Measurements from ENCODE around the gene SMC1B.

The SMC1B gene

GRCh38 chr22:45318558-45319323 is 94.7 kb downstream of the SMC1B start:
- DNase-seq, result peak; percentile 19

GRCh38 chr22:45318168-45318557 is 95.2 kb downstream of the SMC1B start:
- DNase-seq, result peak; percentile 83

- DNase-seq, result no peak
These were observed 95.7 kb downstream of the SMC1B start for GRCh38 chr22:45317551-45318167.

GRCh38 chr22:45316796-45317526 is 96.4 kb downstream of the SMC1B start:
- no peak for DNase-seq

GRCh38 chr22:45314786-45315185 is 98.6 kb downstream of the SMC1B start:
- no peak for DNase-seq

GRCh38 chr22:45314054-45314721 is 99.2 kb downstream of the SMC1B start:
- no peak for DNase-seq

- no peak for DNase-seq
These were observed 100.5 kb downstream of the SMC1B start for GRCh38 chr22:45312856-45313255.

GRCh38 chr22:45312415-45312814 is 101.0 kb downstream of the SMC1B start:
- no peak for DNase-seq

- no peak for DNase-seq
These were observed 102.3 kb downstream of the SMC1B start for GRCh38 chr22:45310977-45311531.

- DNase-seq, result peak; percentile 24
These were observed 102.9 kb downstream of the SMC1B start for GRCh38 chr22:45310331-45310976.

- DNase-seq, result peak; percentile 94
These were observed 103.8 kb downstream of the SMC1B start, which contains the start of gene FAM118A for GRCh38 chr22:45309422-45310227. Gene FAM118A, plus strand, starts transcription at chr22:45309934. Its CDS starts 12,446 bp downstream, at chr22:45322380.

- DNase-seq, result no peak
These were observed 104.4 kb downstream of the SMC1B start for GRCh38 chr22:45308957-45309421.

- DNase-seq, result no peak
These were observed 104.9 kb downstream of the SMC1B start for GRCh38 chr22:45308391-45308956.

- DNase-seq, result no peak
These were observed 107.3 kb downstream of the SMC1B start for GRCh38 chr22:45306139-45306538.

- DNase-seq, result no peak
These were observed 107.8 kb downstream of the SMC1B start for GRCh38 chr22:45305456-45306075.

GRCh38 chr22:45304971-45305370 is 108.4 kb downstream of the SMC1B start:
- DNase-seq, result no peak

GRCh38 chr22:45303181-45303580 is 110.2 kb downstream of the SMC1B start:
- DNase-seq, result no peak

GRCh38 chr22:45302751-45303150 is 110.6 kb downstream of the SMC1B start:
- no peak for DNase-seq

GRCh38 chr22:45298934-45299505 is 114.4 kb downstream of the SMC1B start:
- DNase-seq, result no peak
